Testis (tissue), 3 donors: Measurements from ENCODE around the gene KRT36. TPM values are rescaled to one million over a fixed set of nuclear protein-coding genes. Genes with fewer than 3 reads are reported as not detected.

Experiments used
- DNase-seq: peaks from one replicate; pipeline ENCODE4 v3.0.0-alpha.2; 2019
- H3K27ac ChIP-seq, 2 donors: fragments of 200-600 bp; sonication (generic); one replicate each; pipeline ENCODE4 v1.5.1; 2019
- H3K27me3 ChIP-seq: fragments of 200-600 bp; sonication (generic); one replicate; pipeline ENCODE4 v1.5.1; 2019
- H3K36me3 ChIP-seq: fragments of 200-600 bp; sonication (generic); one replicate; pipeline ENCODE4 v1.5.1; 2017; ENCODE audit warnings: low read depth; ENCODE audit errors: missing control alignments
- H3K4me1 ChIP-seq: fragments of 200-600 bp; sonication (generic); one replicate; pipeline ENCODE4 v1.5.1; 2019
- H3K4me3 ChIP-seq, 2 donors: fragments of 200-600 bp; sonication (generic); one replicate each; pipeline ENCODE4 v1.5.1; 2017 to 2019
- H3K9me3 ChIP-seq: fragments of 200-600 bp; sonication (generic); one replicate; pipeline ENCODE4 v1.5.1; 2017
- POLR2A ChIP-seq: fragments of 450-650 bp; IDR thresholded peaks from one replicate; pipeline ENCODE4 v1.6.1; 2017; ENCODE audit warnings: antibody characterized with exemption, mild to moderate bottlenecking, moderate library complexity
- WGBS, 2 donors: methylation state at CpG; one replicate each; pipeline ENCODE4 v1.1.5; 2018; 5-methylcytosine and 5-hydroxymethylcytosine counted together
- intact Hi-C: fragments of 100-400 bp; cut with DNase I; formaldehyde crosslinking; loops from one replicate; pipeline ENCODE4 v1.15.1; 2023; ENCODE audit warnings: low total_unique reads
- microRNA-seq, 2 donors: library from miRNA; unstranded; fragments of <30 nt; microRNA quantifications; one replicate each; pipeline ENCODE4, GENCODE V29; 2016; ENCODE audit warnings: borderline number of aligned reads in 2 of 2, borderline replicate concordance in 1 of 2
- polyA plus RNA-seq: library from polyadenylated mRNA; stranded (reverse); fragments of 350-450 nt; fragmentation: Illumina TruSeq; extraction: RNeasy Lipid Tissue Mini Kit (QIAGEN cat#74804); gene quantifications from one replicate; pipeline ENCODE4 v1.2.3, GENCODE V29; 2014; ENCODE audit warnings: low read depth, low replicate concordance; ENCODE audit not compliant: insufficient read depth
- small RNA-seq, 2 donors: library from RNA; depleted of rRNA; stranded (forward); fragments of <200 nt; gene quantifications; one replicate each; pipeline ENCODE3, GENCODE V24; 2016
- total RNA-seq, 2 donors: library from RNA; depleted of rRNA; stranded (reverse); fragments of >200 nt; gene quantifications; one replicate each; pipeline ENCODE4 v1.2.3, GENCODE V29; 2016
- TF ChIP-seq, protein P1 (sequence below), 3 experiments: fragments of 450-650 bp in 2 of 3; fragments of 200-600 bp in 1 of 3; sonication (generic) in 1 of 3; IDR thresholded peaks; one replicate each; pipeline ENCODE4 v1.5.1; 2016 to 2019; ENCODE audit warnings: antibody characterized with exemption in 3 of 3, mild to moderate bottlenecking in 2 of 3, moderate library complexity in 1 of 3

The KRT36 gene
- total and polyA plus RNA-seq, 3 donors from 2014 or later: 0.24 to 0.43 (median 0.24) TPM

DNA sequence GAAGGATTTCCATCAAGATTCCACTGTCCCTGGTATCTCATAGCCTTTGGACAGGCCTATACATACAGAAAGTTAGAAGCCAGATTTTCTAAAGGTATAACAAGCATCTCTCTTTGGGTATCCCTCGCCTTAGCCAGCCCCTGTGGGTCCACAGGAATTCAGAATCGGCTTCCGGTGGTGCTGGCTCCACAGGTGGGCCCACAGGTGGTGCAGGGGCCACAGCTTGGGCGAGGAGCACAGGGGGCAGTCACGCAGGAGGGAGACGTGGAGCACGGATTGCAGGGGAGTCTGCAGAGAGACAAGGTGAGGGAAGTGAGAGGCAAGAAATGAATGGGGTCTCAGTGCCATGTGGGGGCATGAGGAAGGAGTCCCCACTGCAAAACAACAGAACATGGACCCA, 52.5 kb downstream of the KRT36 start:
- H3K9me3 ChIP-seq: no peaks in the 10 kb centered on the region
- H3K27me3 ChIP-seq: no peaks in the 10 kb centered on the region
- H3K4me3 ChIP-seq: no peak overlapping the region
- intact Hi-C loops: no loop called here
- 78 to 94% methylated on average over 6 to 7 of the region's 7 CpGs for WGBS, 2 donors
- TF ChIP-seq POLR2A: no peak
- TF ChIP-seq, protein P1, sequence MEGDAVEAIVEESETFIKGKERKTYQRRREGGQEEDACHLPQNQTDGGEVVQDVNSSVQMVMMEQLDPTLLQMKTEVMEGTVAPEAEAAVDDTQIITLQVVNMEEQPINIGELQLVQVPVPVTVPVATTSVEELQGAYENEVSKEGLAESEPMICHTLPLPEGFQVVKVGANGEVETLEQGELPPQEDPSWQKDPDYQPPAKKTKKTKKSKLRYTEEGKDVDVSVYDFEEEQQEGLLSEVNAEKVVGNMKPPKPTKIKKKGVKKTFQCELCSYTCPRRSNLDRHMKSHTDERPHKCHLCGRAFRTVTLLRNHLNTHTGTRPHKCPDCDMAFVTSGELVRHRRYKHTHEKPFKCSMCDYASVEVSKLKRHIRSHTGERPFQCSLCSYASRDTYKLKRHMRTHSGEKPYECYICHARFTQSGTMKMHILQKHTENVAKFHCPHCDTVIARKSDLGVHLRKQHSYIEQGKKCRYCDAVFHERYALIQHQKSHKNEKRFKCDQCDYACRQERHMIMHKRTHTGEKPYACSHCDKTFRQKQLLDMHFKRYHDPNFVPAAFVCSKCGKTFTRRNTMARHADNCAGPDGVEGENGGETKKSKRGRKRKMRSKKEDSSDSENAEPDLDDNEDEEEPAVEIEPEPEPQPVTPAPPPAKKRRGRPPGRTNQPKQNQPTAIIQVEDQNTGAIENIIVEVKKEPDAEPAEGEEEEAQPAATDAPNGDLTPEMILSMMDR (IDR thresholded peaks at IDR 0.05): no peak
- no peaks in the 10 kb centered on the region for H3K4me1 ChIP-seq
- no peak overlapping the region for H3K27ac ChIP-seq
- no peak for DNase-seq
- no peaks in the 10 kb centered on the region for H3K36me3 ChIP-seq

Small RNA genes lying within 50 kb of the gene (microRNA-seq; reads per million reads assigned to microRNA genes)
- 0 reads per million in 2 donors for gene MIR6510

Small RNA genes lying within 50 kb of the gene (small RNA-seq; reads per million reads assigned to genes)
- 0.19 to 0.27 reads per million in 2 donors for gene RNU2-32P

Other genes starting within 250 kb of the KRT36 start
- gene KRTAP9-4, start 240.2 kb downstream of the KRT36 start, total RNA-seq: not detected
- gene KRTAP9-4, start 240.2 kb downstream of the KRT36 start, polyA plus RNA-seq: not detected
- not detected for gene KRTAP9-9, start 234.5 kb downstream of the KRT36 start, total RNA-seq
- not detected for gene KRTAP9-9, start 234.5 kb downstream of the KRT36 start, polyA plus RNA-seq
- gene KRTAP9-6, start 224.5 kb downstream of the KRT36 start, total RNA-seq: not detected
- not detected for gene KRTAP9-6, start 224.5 kb downstream of the KRT36 start, polyA plus RNA-seq
- gene KRTAP9-7, start 214.2 kb downstream of the KRT36 start, total RNA-seq: under 1 TPM in 1 of 2 donors, not detected in 1; 0.47 TPM
- not detected for gene KRTAP9-7, start 214.2 kb downstream of the KRT36 start, polyA plus RNA-seq
- not detected for gene KRTAP29-1, start 187.1 kb downstream of the KRT36 start, total RNA-seq
- gene KRTAP29-1, start 187.1 kb downstream of the KRT36 start, polyA plus RNA-seq: not detected
- gene KRTAP16-1, start 180.6 kb downstream of the KRT36 start, total RNA-seq: not detected
- gene KRTAP16-1, start 180.6 kb downstream of the KRT36 start, polyA plus RNA-seq: not detected
- gene KRTAP17-1, start 174.2 kb downstream of the KRT36 start, total RNA-seq: not detected
- not detected for gene KRTAP17-1, start 174.2 kb downstream of the KRT36 start, polyA plus RNA-seq
- gene KRT33A, start 139.1 kb downstream of the KRT36 start, total RNA-seq: 1 to 10 TPM in 1 of 2 donors, under 1 TPM in 1; 0.50 to 3.1 TPM
- 2.3 TPM for gene KRT33A, start 139.1 kb downstream of the KRT36 start, polyA plus RNA-seq
- gene KRT33B, start 120.1 kb downstream of the KRT36 start, total RNA-seq: under 1 TPM in 1 of 2 donors, not detected in 1; 0.25 TPM
- not detected for gene KRT33B, start 120.1 kb downstream of the KRT36 start, polyA plus RNA-seq
- gene KRT34, start 107.6 kb downstream of the KRT36 start, total RNA-seq: under 1 TPM; 0.50 to 0.55 TPM
- gene KRT34, start 107.6 kb downstream of the KRT36 start, polyA plus RNA-seq: 1.2 TPM
- gene KRT31, start 92.3 kb downstream of the KRT36 start, total RNA-seq: under 1 TPM in 1 of 2 donors, not detected in 1; 0.74 TPM
- 0.53 TPM for gene KRT31, start 92.3 kb downstream of the KRT36 start, polyA plus RNA-seq
- gene KRT37, start 65.3 kb downstream of the KRT36 start, total RNA-seq: not detected
- not detected for gene KRT37, start 65.3 kb downstream of the KRT36 start, polyA plus RNA-seq
- gene KRT38, start 48.9 kb downstream of the KRT36 start, total RNA-seq: not detected
- not detected for gene KRT38, start 48.9 kb downstream of the KRT36 start, polyA plus RNA-seq
- under 1 TPM in 1 of 2 donors, not detected in 1; 0.19 TPM for gene KRT32, start 22.5 kb downstream of the KRT36 start, total RNA-seq
- not detected for gene KRT32, start 22.5 kb downstream of the KRT36 start, polyA plus RNA-seq
- gene KRT35, start 8.8 kb downstream of the KRT36 start, total RNA-seq: not detected
- 0.18 TPM for gene KRT35, start 8.8 kb downstream of the KRT36 start, polyA plus RNA-seq
- 1 to 10 TPM; 2.4 to 7.7 TPM for gene KRT13, start 15.7 kb upstream of the KRT36 start, total RNA-seq
- 21.4 TPM for gene KRT13, start 15.7 kb upstream of the KRT36 start, polyA plus RNA-seq
- 10 to 100 TPM in 1 of 2 donors, 1 to 10 TPM in 1; 5.8 to 19.4 TPM for gene KRT15, start 29.0 kb upstream of the KRT36 start, total RNA-seq
- gene KRT15, start 29.0 kb upstream of the KRT36 start, polyA plus RNA-seq: 21.7 TPM
- gene KRT19, start 38.4 kb upstream of the KRT36 start, total RNA-seq: 1 to 10 TPM; 3.9 to 5.5 TPM
- 49.5 TPM for gene KRT19, start 38.4 kb upstream of the KRT36 start, polyA plus RNA-seq
- gene KRT9, start 82.1 kb upstream of the KRT36 start, total RNA-seq: under 1 TPM in 1 of 2 donors, not detected in 1; 0.43 TPM
- 0.29 TPM for gene KRT9, start 82.1 kb upstream of the KRT36 start, polyA plus RNA-seq
- gene KRT14, start 97.0 kb upstream of the KRT36 start, total RNA-seq: under 1 TPM in 1 of 2 donors, not detected in 1; 0.24 TPM
- gene KRT14, start 97.0 kb upstream of the KRT36 start, polyA plus RNA-seq: 0.37 TPM
- gene KRT16, start 122.9 kb upstream of the KRT36 start, total RNA-seq: not detected
- gene KRT16, start 122.9 kb upstream of the KRT36 start, polyA plus RNA-seq: not detected
- 10 to 100 TPM; 13.3 to 26.0 TPM for gene KRT17, start 134.7 kb upstream of the KRT36 start, total RNA-seq
- 12.2 TPM for gene KRT17, start 134.7 kb upstream of the KRT36 start, polyA plus RNA-seq
- 100 to 1,000 TPM; 274 to 338 TPM for gene EIF1, start 199.0 kb upstream of the KRT36 start, total RNA-seq
- 1,078 TPM for gene EIF1, start 199.0 kb upstream of the KRT36 start, polyA plus RNA-seq
- gene GAST, start 222.4 kb upstream of the KRT36 start, total RNA-seq: not detected
- not detected for gene GAST, start 222.4 kb upstream of the KRT36 start, polyA plus RNA-seq
- gene HAP1, start 244.7 kb upstream of the KRT36 start, total RNA-seq: 1 to 10 TPM; 2.9 to 5.3 TPM
- gene HAP1, start 244.7 kb upstream of the KRT36 start, polyA plus RNA-seq: 1.9 TPM